DOHH2 (cell line): ENCODE measurements around the gene CCND2.

Experiments used
- CTCF ChIP-seq: fragments of 200-600 bp; sonication (generic); IDR thresholded peaks from one replicate; pipeline ENCODE4 v1.5.1; 2014; ENCODE audit warnings: antibody characterized with exemption, mild to moderate bottlenecking, low read depth, low read length; ENCODE audit not compliant: poor library complexity, severe bottlenecking
- EZH2phosphoT487 ChIP-seq: fragments of 200-600 bp; sonication (generic); IDR thresholded peaks from 2 replicates; pipeline ENCODE4 v1.6.1; 2017; ENCODE audit warnings: borderline replicate concordance, mild to moderate bottlenecking, antibody characterized with exemption, low read length, moderate library complexity, mixed read lengths

DNA sequence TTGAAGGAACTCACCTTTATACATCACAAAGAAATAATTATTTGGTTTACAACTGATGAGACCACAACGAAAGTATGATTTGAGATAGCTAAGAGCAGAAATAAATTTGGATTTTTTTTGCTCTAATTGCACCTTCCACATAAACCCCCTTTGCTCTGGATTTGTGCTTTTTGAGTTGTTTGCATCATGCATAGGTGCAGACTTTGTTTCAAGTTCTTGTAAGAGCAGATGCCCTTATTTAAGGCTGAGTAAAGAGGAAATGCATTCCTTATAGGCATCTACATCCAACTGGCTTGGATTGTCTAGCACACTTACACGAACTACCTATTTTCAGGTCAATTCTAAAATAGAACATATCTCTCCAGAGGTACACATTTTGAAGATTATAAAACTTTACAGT is 6.6 kb upstream of the CCND2 start:
- TF ChIP-seq CTCF, result no peak
- TF ChIP-seq EZH2phosphoT487, result no peak
